Transverse colon (tissue), 4 donors: ENCODE results near the gene TMEM235. TPM values are rescaled to one million over a fixed set of nuclear protein-coding genes. Genes with fewer than 3 reads are reported as not detected.
A peak's percentile ranks its signal among the peaks of the same experiment; 100 is the strongest.

Source experiments
- DNase-seq: peaks from one replicate; pipeline ENCODE4 v3.0.0-alpha.2; 2019
- H3K27ac ChIP-seq, 4 donors: fragments of 200-600 bp; sonication (generic); 2 replicates each; pipeline ENCODE4 v1.5.1; 2016 to 2018; ENCODE audit warnings: inconsistent platforms in 4 of 4
- H3K27me3 ChIP-seq: fragments of 200-600 bp; sonication (generic); 2 replicates; pipeline ENCODE4 v1.5.1; 2017; ENCODE audit warnings: inconsistent platforms
- H3K36me3 ChIP-seq, 4 donors: fragments of 200-600 bp; sonication (generic); 2 replicates each; pipeline ENCODE4 v1.5.1; 2017 to 2019; ENCODE audit warnings: inconsistent platforms in 4 of 4
- H3K4me1 ChIP-seq, 4 donors: fragments of 200-600 bp; sonication (generic); 2 replicates each; pipeline ENCODE4 v1.5.1; 2017 to 2020; ENCODE audit warnings: inconsistent platforms in 4 of 4
- H3K4me3 ChIP-seq, 4 donors: fragments of 200-600 bp; sonication (generic); 1 replicate in 1 of 4; 2 replicates in 3 of 4; pipeline versions ENCODE4 v1.5.1 to v1.6.1; 2017 to 2019; ENCODE audit warnings: inconsistent platforms in 4 of 4
- H3K9me3 ChIP-seq, 2 donors: fragments of 200-600 bp; sonication (generic); 2 replicates each; pipeline ENCODE4 v1.5.1; 2017 to 2019; ENCODE audit warnings: inconsistent platforms in 2 of 2
- CTCF ChIP-seq, 5 experiments: fragments of 200-600 bp in 3 of 5; fragments of 450-650 bp in 2 of 5; sonication (generic) in 3 of 5; IDR thresholded peaks; 1 replicate in 2 of 5; 2 replicates in 3 of 5; pipeline ENCODE4 v1.5.1; 2016 to 2017; ENCODE audit warnings: antibody characterized with exemption in 5 of 5, inconsistent platforms in 3 of 5, mild to moderate bottlenecking in 2 of 5, moderate library complexity in 1 of 5
- EP300 ChIP-seq: sonication (generic); formaldehyde crosslinking; IDR thresholded peaks from one replicate; pipeline ENCODE4 v1.6.1; 2017; ENCODE audit warnings: antibody characterized with exemption, low read depth
- POLR2A ChIP-seq: fragments of 450-650 bp; IDR thresholded peaks from one replicate; pipeline ENCODE4 v1.6.1; 2016; ENCODE audit warnings: antibody characterized with exemption, mild to moderate bottlenecking, moderate library complexity
- POLR2AphosphoS5 ChIP-seq, 3 donors: sonication (generic); formaldehyde crosslinking; IDR thresholded peaks; one replicate each; pipeline ENCODE4 v1.6.1; 2016; ENCODE audit warnings: antibody characterized with exemption in 3 of 3
- WGBS, 2 donors: methylation state at CpG; one replicate each; pipeline ENCODE4 v1.1.5; 2018; ENCODE audit warnings: low coverage in 1 of 2; 5-methylcytosine and 5-hydroxymethylcytosine counted together
- in situ Hi-C, 4 donors: fragments of 200-750 bp; cut with MboI; loops; one replicate each; pipeline versions ENCODE4 v1.15.0 to v1.15.1; 2017; ENCODE audit warnings: low sequenced_read_pairs in 3 of 4, low pct_ligation_motif_present in 1 of 4, low pct_unique_long_range_greater_than_20kb in 1 of 4
- intact Hi-C: fragments of 100-400 bp; cut with DNase I; formaldehyde crosslinking; loops from one replicate; pipeline ENCODE4 v1.15.1; 2023; ENCODE audit warnings: low total_unique reads
- total RNA-seq, 4 donors: library from RNA; depleted of rRNA; stranded (reverse); fragments of >200 nt; gene quantifications; one replicate each; pipeline ENCODE4 v1.1.0, GENCODE V29; 2016

TMEM235 gene
- total RNA-seq, 4 donors from 2014 or later = not detected

GRCh38 chr17:78214016-78214705, 17.3 kb upstream of the TMEM235 start, which contains the start of gene BIRC5:
BIRC5 (plus strand) TSS chr17:78214253; CDS start chr17:78214317, 64 bp downstream.
- intact Hi-C loops = no loop called here
- in situ Hi-C loops = no loop called here
- H3K27me3 ChIP-seq = no peaks in the 10 kb centered on the region

DNA sequence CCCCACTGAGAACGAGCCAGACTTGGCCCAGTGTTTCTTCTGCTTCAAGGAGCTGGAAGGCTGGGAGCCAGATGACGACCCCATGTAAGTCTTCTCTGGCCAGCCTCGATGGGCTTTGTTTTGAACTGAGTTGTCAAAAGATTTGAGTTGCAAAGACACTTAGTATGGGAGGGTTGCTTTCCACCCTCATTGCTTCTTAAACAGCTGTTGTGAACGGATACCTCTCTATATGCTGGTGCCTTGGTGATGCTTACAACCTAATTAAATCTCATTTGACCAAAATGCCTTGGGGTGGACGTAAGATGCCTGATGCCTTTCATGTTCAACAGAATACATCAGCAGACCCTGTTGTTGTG, 16.7 kb upstream of the TMEM235 start:
- no peaks in the 10 kb centered on the region for H3K9me3 ChIP-seq
- no peaks in the 10 kb centered on the region for H3K27me3 ChIP-seq
- no peak for DNase-seq
- TF ChIP-seq POLR2A = no peak
- TF ChIP-seq POLR2AphosphoS5 (IDR thresholded peaks at IDR 0.05) = no peak
- TF ChIP-seq EP300 = no peak
- no peak for TF ChIP-seq CTCF (IDR thresholded peaks at IDR 0.05)
- intact Hi-C loops (no loop called here), in situ Hi-C loops (no loop called here)
- peak overlapping the region in 3 of 4 donors; percentile 38 to 63 (median 62) for H3K4me3 ChIP-seq
- WGBS, 2 donors = 13 to 27% methylated on average over 2 to 5 of the region's 5 CpGs
- H3K27ac ChIP-seq = peak overlapping the region in 1 of 4 donors; percentile 51
- no peaks in the 10 kb centered on the region for H3K36me3 ChIP-seq
- peaks cover 0 to 18% (median 10%) of the 10 kb centered on the region in 4 donors for H3K4me1 ChIP-seq

More at GRCh38 chr17:78214016-78214705, 17.3 kb upstream of the TMEM235 start, which contains the start of gene BIRC5:
- TF ChIP-seq EP300 (no peak), POLR2AphosphoS5 (IDR thresholded peaks at IDR 0.05) (peak; percentile 15 to 22 (median 20))
- Histone ChIP-seq H3K4me1 (peaks cover 0 to 18% (median 10%) of the 10 kb centered on the region in 4 donors), H3K9me3 (no peaks in the 10 kb centered on the region), H3K36me3 (no peaks in the 10 kb centered on the region), H3K27ac (peak within 1 kb of the TSS in 1 of 4 donors; percentile 51), H3K4me3 (peak within 1 kb of the TSS in 3 of 4 donors; percentile 38 to 63 (median 62))
- DNase-seq = peak; percentile 92
- 0% methylated on average over 3 to 32 of the region's 60 CpGs for WGBS, 2 donors

DNA sequence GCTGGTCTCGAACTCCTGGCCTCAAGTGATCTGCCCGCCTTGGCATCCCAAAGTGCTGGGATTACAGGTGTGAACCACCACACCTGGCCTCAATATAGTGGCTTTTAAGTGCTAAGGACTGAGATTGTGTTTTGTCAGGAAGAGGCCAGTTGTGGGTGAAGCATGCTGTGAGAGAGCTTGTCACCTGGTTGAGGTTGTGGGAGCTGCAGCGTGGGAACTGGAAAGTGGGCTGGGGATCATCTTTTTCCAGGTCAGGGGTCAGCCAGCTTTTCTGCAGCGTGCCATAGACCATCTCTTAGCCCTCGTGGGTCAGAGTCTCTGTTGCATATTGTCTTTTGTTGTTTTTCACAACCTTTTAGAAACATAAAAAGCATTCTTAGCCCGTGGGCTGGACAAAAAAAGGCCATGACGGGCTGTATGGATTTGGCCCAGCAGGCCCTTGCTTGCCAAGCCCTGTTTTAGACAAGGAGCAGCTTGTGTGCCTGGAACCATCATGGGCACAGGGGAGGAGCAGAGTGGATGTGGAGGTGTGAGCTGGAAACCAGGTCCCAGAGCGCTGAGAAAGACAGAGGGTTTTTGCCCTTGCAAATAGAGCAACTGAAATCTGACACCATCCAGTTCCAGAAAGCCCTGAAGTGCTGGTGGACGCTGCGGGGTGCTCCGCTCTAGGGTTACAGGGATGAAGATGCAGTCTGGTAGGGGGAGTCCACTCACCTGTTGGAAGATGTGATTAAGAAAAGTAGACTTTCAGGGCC, 11.9 kb upstream of the TMEM235 start:
- Histone ChIP-seq H3K27me3 (no peaks in the 10 kb centered on the region), H3K4me1 (peaks cover 0 to 8% (median 4%) of the 10 kb centered on the region in 4 donors), H3K9me3 (no peaks in the 10 kb centered on the region), H3K27ac (no peak overlapping the region), H3K4me3 (no peak overlapping the region), H3K36me3 (no peaks in the 10 kb centered on the region)
- WGBS, 2 donors = 80 to 91% methylated on average over 6 to 11 of the region's 11 CpGs
- intact Hi-C loops = no loop called here
- DNase-seq = no peak
- no peak for TF ChIP-seq EP300
- no peak for TF ChIP-seq POLR2AphosphoS5 (IDR thresholded peaks at IDR 0.05)
- TF ChIP-seq CTCF (IDR thresholded peaks at IDR 0.05) = no peak
- TF ChIP-seq POLR2A = no peak
- in situ Hi-C loops = no loop called here

GRCh38 chr17:78223061-78223460, 8.4 kb upstream of the TMEM235 start:
- intact Hi-C loops = no loop called here
- Histone ChIP-seq H3K27me3 (peaks cover 3% of the 10 kb centered on the region), H3K4me3 (no peak overlapping the region), H3K27ac (no peak overlapping the region), H3K9me3 (no peaks in the 10 kb centered on the region), H3K4me1 (peaks cover 0 to 3% (median 0%) of the 10 kb centered on the region in 4 donors), H3K36me3 (no peaks in the 10 kb centered on the region)
- no peak for DNase-seq
- TF ChIP-seq POLR2AphosphoS5 (IDR thresholded peaks at IDR 0.05) (no peak), CTCF (IDR thresholded peaks at IDR 0.05) (no peak), EP300 (no peak), POLR2A (no peak)
- in situ Hi-C loops = no loop called here
- WGBS, 2 donors = 93 to 100% methylated on average over 2 to 4 of the region's 4 CpGs
